Colonic mucosa (tissue), 4 donors: ENCODE results near the gene FIBCD1. TPM values are rescaled to one million over a fixed set of nuclear protein-coding genes. Genes with fewer than 3 reads are reported as not detected.

Experiments
- DNase-seq: peaks from one replicate; pipeline ENCODE4 v3.0.0-alpha.2; 2020
- H3K27ac ChIP-seq: fragments of 200-600 bp; one replicate; pipeline ENCODE4 v1.8.0; 2021
- H3K27me3 ChIP-seq: fragments of 200-600 bp; one replicate; pipeline ENCODE4 v1.8.0; 2021
- H3K36me3 ChIP-seq: fragments of 200-600 bp; one replicate; pipeline ENCODE4 v1.8.0; 2021
- H3K4me1 ChIP-seq: fragments of 200-600 bp; one replicate; pipeline ENCODE4 v1.8.0; 2021; ENCODE audit warnings: mild to moderate bottlenecking
- H3K4me3 ChIP-seq: fragments of 200-600 bp; one replicate; pipeline ENCODE4 v1.8.0; 2021
- H3K9ac ChIP-seq, 2 donors: one replicate each; pipeline ENCODE4 v1.7.0; 2013; ENCODE audit warnings: control low read depth in 2 of 2, low read depth in 2 of 2, low read length in 2 of 2
- H3K9me3 ChIP-seq: fragments of 200-600 bp; one replicate; pipeline ENCODE4 v1.8.0; 2021
- CTCF ChIP-seq: fragments of 200-600 bp; IDR thresholded peaks from one replicate; pipeline ENCODE4 v1.8.0; 2022; ENCODE audit warnings: antibody characterized with exemption, mild to moderate bottlenecking
- intact Hi-C: fragments of 100-400 bp; cut with DNase I; formaldehyde crosslinking; loops from one replicate; pipeline ENCODE4 v1.14.1; 2022
- total RNA-seq, 2 donors: library from RNA; stranded (reverse); fragmentation: NEBNext Ultra II Directional in 1 of 2; extraction: Animal tissue kit (Norgen Biotek cat#: 25700) in 1 of 2; gene quantifications; one replicate each; pipeline ENCODE4 v1.2.1, GENCODE V29; 2021
- donor health status: healthy.
- donor health status: DM: no; HTN: no; CAD: no.
- donor health status: DM: no; HTN: no; CAD: no.

Gene FIBCD1
- total RNA-seq, 2 donors from 2014 or later, result 9.0 to 32.9 TPM

- no peaks in the 10 kb centered on the region for H3K9me3 ChIP-seq
- H3K4me3 ChIP-seq, result no peak overlapping the region
- no peaks in the 10 kb centered on the region for H3K4me1 ChIP-seq
- no peak overlapping the region for H3K9ac ChIP-seq
- H3K36me3 ChIP-seq, result no peaks in the 10 kb centered on the region
- no peak overlapping the region for H3K27ac ChIP-seq
- peak; percentile 92 for DNase-seq
- no peaks in the 10 kb centered on the region for H3K27me3 ChIP-seq
- intact Hi-C loops, result loop anchor here (5.0 kb wide), 1 partner anchor 76 kb away; no protein-coding TSS in a partner anchor
- peak; percentile 91 for TF ChIP-seq CTCF
Observed at GRCh38 chr9:130866474-130866965, 72.5 kb downstream of the FIBCD1 start.

- DNase-seq, result no peak
- no peaks in the 10 kb centered on the region for H3K4me1 ChIP-seq
- H3K9ac ChIP-seq, result no peak overlapping the region
- H3K36me3 ChIP-seq, result no peaks in the 10 kb centered on the region
- intact Hi-C loops, result loop anchor here (5.0 kb wide), 1 partner anchor 76 kb away; no protein-coding TSS in a partner anchor
- H3K4me3 ChIP-seq, result no peak overlapping the region
- H3K27me3 ChIP-seq, result no peaks in the 10 kb centered on the region
- H3K9me3 ChIP-seq, result no peaks in the 10 kb centered on the region
- no peak overlapping the region for H3K27ac ChIP-seq
- TF ChIP-seq CTCF, result no peak
Observed at GRCh38 chr9:130865921-130866320, 73.1 kb downstream of the FIBCD1 start.

GRCh38 chr9:130864541-130864940 lies 74.5 kb downstream of the FIBCD1 start:
- no peaks in the 10 kb centered on the region for H3K4me1 ChIP-seq
- DNase-seq, result no peak
- H3K9me3 ChIP-seq, result no peaks in the 10 kb centered on the region
- no peak for TF ChIP-seq CTCF
- intact Hi-C loops, result loop anchor here (5.0 kb wide), 1 partner anchor 92 kb away; no protein-coding TSS in a partner anchor
- no peak overlapping the region for H3K4me3 ChIP-seq
- no peak overlapping the region for H3K27ac ChIP-seq
- no peak overlapping the region for H3K9ac ChIP-seq
- H3K27me3 ChIP-seq, result no peaks in the 10 kb centered on the region
- no peaks in the 10 kb centered on the region for H3K36me3 ChIP-seq

GRCh38 chr9:130862747-130863146 lies 76.3 kb downstream of the FIBCD1 start:
- no peak overlapping the region for H3K27ac ChIP-seq
- H3K9ac ChIP-seq, result no peak overlapping the region
- TF ChIP-seq CTCF, result no peak
- intact Hi-C loops, result loop anchor here (2.0 to 5.0 kb wide), 2 partner anchors 90 to 158 kb away; no protein-coding TSS in a partner anchor
- H3K4me3 ChIP-seq, result no peak overlapping the region
- H3K27me3 ChIP-seq, result no peaks in the 10 kb centered on the region
- no peaks in the 10 kb centered on the region for H3K36me3 ChIP-seq
- no peak for DNase-seq
- no peaks in the 10 kb centered on the region for H3K9me3 ChIP-seq
- no peaks in the 10 kb centered on the region for H3K4me1 ChIP-seq

- intact Hi-C loops, result loop anchor here (2.0 to 5.0 kb wide), 2 partner anchors 90 to 157 kb away; no protein-coding TSS in a partner anchor
- DNase-seq, result no peak
- Histone ChIP-seq H3K27me3 (no peaks in the 10 kb centered on the region), H3K9ac (no peak overlapping the region), H3K4me3 (no peak overlapping the region), H3K27ac (no peak overlapping the region), H3K36me3 (no peaks in the 10 kb centered on the region), H3K9me3 (no peaks in the 10 kb centered on the region), H3K4me1 (no peaks in the 10 kb centered on the region)
- TF ChIP-seq CTCF, result no peak
Observed at GRCh38 chr9:130862217-130862616, 76.8 kb downstream of the FIBCD1 start.
